GM23338 (cell line): ENCODE data around the gene APPBP2. TPM values are rescaled to one million over a fixed set of nuclear protein-coding genes. Genes with fewer than 3 reads are reported as not detected.

Source experiments
- ATAC-seq: fragments of 200-7000 bp; cut with Tn5 transposase; 3 replicates; pipeline ENCODE4 v1.9.1; 2020
- DNase-seq: peaks from one replicate; pipeline ENCODE4 v3.0.0-alpha.2; 2015; ENCODE audit warnings: low spot score
- H2AFZ ChIP-seq: fragments of 200-600 bp; sonication (generic); 2 replicates; pipeline ENCODE4 v1.8.0; 2016; ENCODE audit warnings: antibody characterized with exemption, mild to moderate bottlenecking, moderate library complexity
- H3F3A ChIP-seq: fragments of 200-600 bp; sonication (generic); replicated peaks from 2 replicates; pipeline ENCODE4 v1.8.0; 2017; ENCODE audit warnings: antibody characterized with exemption, mixed run types, low read depth
- H3K27ac ChIP-seq: fragments of 200-600 bp; sonication (generic); 2 replicates; pipeline ENCODE4 v1.6.1; 2016; ENCODE audit warnings: low read depth
- H3K27me3 ChIP-seq: fragments of 200-600 bp; sonication (generic); 2 replicates; pipeline ENCODE4 v1.8.0; 2016; ENCODE audit warnings: mild to moderate bottlenecking, mixed run types, moderate library complexity; ENCODE audit not compliant: insufficient read depth
- H3K36me3 ChIP-seq: fragments of 200-600 bp; sonication (generic); 2 replicates; pipeline ENCODE4 v1.8.0; 2016; ENCODE audit warnings: mild to moderate bottlenecking; ENCODE audit not compliant: insufficient read depth
- H3K4me1 ChIP-seq: fragments of 200-600 bp; sonication (generic); 2 replicates; pipeline ENCODE4 v1.8.0; 2016; ENCODE audit warnings: mild to moderate bottlenecking, moderate library complexity; ENCODE audit not compliant: insufficient read depth
- H3K4me2 ChIP-seq: fragments of 200-600 bp; sonication (generic); 2 replicates; pipeline ENCODE4 v1.7.1; 2017; ENCODE audit warnings: mixed run types
- H3K4me3 ChIP-seq: fragments of 200-600 bp; sonication (generic); 2 replicates; pipeline ENCODE4 v1.6.1; 2016; ENCODE audit warnings: mixed run types
- H3K79me2 ChIP-seq: fragments of 200-600 bp; sonication (generic); replicated peaks from 2 replicates; pipeline ENCODE4 v1.8.0; 2017; ENCODE audit warnings: mild to moderate bottlenecking; ENCODE audit not compliant: insufficient read depth
- H3K9me2 ChIP-seq: fragments of 200-600 bp; sonication (generic); 2 replicates; pipeline ENCODE4 v1.8.0; 2017; ENCODE audit not compliant: insufficient read depth
- H4K20me1 ChIP-seq: fragments of 200-600 bp; sonication (generic); replicated peaks from 2 replicates; pipeline ENCODE4 v1.8.0; 2017; ENCODE audit warnings: mild to moderate bottlenecking; ENCODE audit not compliant: insufficient read depth
- H3K27ac Mint-ChIP-seq: 2 replicates; pipeline ENCODE4 v1.8.0; 2020; ENCODE audit warnings: inconsistent platforms, mild to moderate bottlenecking, moderate library complexity, mixed read lengths
- H3K27me3 Mint-ChIP-seq: 3 replicates; pipeline ENCODE4 v1.8.0; 2022; ENCODE audit warnings: low read depth, mild to moderate bottlenecking, moderate library complexity, mixed read lengths, inconsistent platforms; ENCODE audit not compliant: insufficient read depth, poor library complexity
- H3K36me3 Mint-ChIP-seq: 3 replicates; pipeline ENCODE4 v1.8.0; 2021; ENCODE audit warnings: low read depth, mild to moderate bottlenecking, inconsistent platforms, moderate library complexity, mixed read lengths
- H3K4me1 Mint-ChIP-seq: 3 replicates; pipeline ENCODE4 v1.8.0; 2020; ENCODE audit warnings: mild to moderate bottlenecking, inconsistent platforms, mixed read lengths
- H3K4me3 Mint-ChIP-seq: 3 replicates; pipeline ENCODE4 v1.8.0; 2021; ENCODE audit warnings: moderate library complexity, mild to moderate bottlenecking, inconsistent platforms, mixed read lengths
- H3K9me3 Mint-ChIP-seq: 3 replicates; pipeline ENCODE4 v1.8.0; 2020; ENCODE audit warnings: moderate library complexity, mild to moderate bottlenecking, inconsistent platforms, mixed read lengths
- CREB1 ChIP-seq: fragments of 250-450 bp; sonication (Bioruptor Pico); IDR thresholded peaks from 2 replicates; pipeline ENCODE4 v1.5.0; 2020; ENCODE audit warnings: low read depth, mild to moderate bottlenecking, moderate library complexity
- EZH2 ChIP-seq: fragments of 200-600 bp; sonication (generic); IDR thresholded peaks from one replicate; pipeline ENCODE4 v1.8.0; 2017; ENCODE audit warnings: antibody characterized with exemption, mild to moderate bottlenecking, low read depth; ENCODE audit not compliant: unreplicated experiment
- EZH2phosphoT487 ChIP-seq: fragments of 200-600 bp; sonication (generic); IDR thresholded peaks from one replicate; pipeline ENCODE4 v1.8.1; 2018; ENCODE audit warnings: antibody characterized with exemption; ENCODE audit not compliant: unreplicated experiment
- JUNB ChIP-seq: IDR thresholded peaks from one replicate; pipeline ENCODE4 v1.6.1; 2016; ENCODE audit warnings: antibody characterized with exemption; ENCODE audit not compliant: unreplicated experiment
- NANOG ChIP-seq: IDR thresholded peaks from 2 replicates; pipeline ENCODE4 v1.6.1; 2016; ENCODE audit warnings: antibody characterized with exemption, borderline replicate concordance
- POLR2AphosphoS5 ChIP-seq: IDR thresholded peaks from 2 replicates; pipeline ENCODE4 v1.6.1; 2016; ENCODE audit warnings: antibody characterized with exemption, low read depth
- STAT1 ChIP-seq: IDR thresholded peaks from one replicate; pipeline ENCODE4 v1.6.1; 2016; ENCODE audit warnings: antibody characterized with exemption; ENCODE audit not compliant: unreplicated experiment
- ZNF114 ChIP-seq: fragments of 250-450 bp; sonication (Bioruptor Pico); IDR thresholded peaks from 2 replicates; pipeline ENCODE4 v1.5.0; 2020; ENCODE audit warnings: mild to moderate bottlenecking, moderate library complexity
- ZNF331 ChIP-seq: fragments of 250-450 bp; sonication (Bioruptor Pico); IDR thresholded peaks from 2 replicates; pipeline ENCODE4 v1.5.0; 2020; ENCODE audit warnings: low read depth, mild to moderate bottlenecking, moderate library complexity
- ZNF462 ChIP-seq: fragments of 250-450 bp; sonication (Bioruptor Pico); IDR thresholded peaks from 2 replicates; pipeline ENCODE4 v1.5.0; 2020; ENCODE audit warnings: mild to moderate bottlenecking, moderate library complexity
- polyA plus RNA-seq: library from polyadenylated mRNA; unstranded; fragments of >200 nt; fragmentation: Nextera tagmentation; extraction: Ambion mirVana; gene quantifications from 2 replicates; pipeline ENCODE4 v1.2.1, GENCODE V29; 2016
- total RNA-seq: library from RNA; depleted of rRNA; stranded (reverse); fragments of >200 nt; shearing (Covaris generic); gene quantifications from 2 replicates; pipeline ENCODE4 v1.2.3, GENCODE V29; 2014
- TF ChIP-seq, protein P1 (sequence below): IDR thresholded peaks from one replicate; pipeline ENCODE4 v1.6.1; 2018; ENCODE audit warnings: antibody characterized with exemption; ENCODE audit not compliant: unreplicated experiment
- TF ChIP-seq, protein P2 (sequence below): IDR thresholded peaks from 2 replicates; pipeline ENCODE4 v1.6.1; 2016; ENCODE audit warnings: antibody characterized with exemption
- TF ChIP-seq, protein P3 (sequence below), 2 experiments: fragments of 200-600 bp in 1 of 2; sonication (generic) in 1 of 2; conservative IDR thresholded peaks; 2 replicates each; pipeline versions ENCODE4 v1.5.1 to v1.6.1; 2016 to 2017; ENCODE audit warnings: antibody characterized with exemption in 2 of 2, low read depth in 2 of 2, mild to moderate bottlenecking in 2 of 2, moderate library complexity in 1 of 2

APPBP2 gene
- total and polyA plus RNA-seq, 2 experiments from 2014 or later: 9.3 to 15.0 TPM

- Histone ChIP-seq H3K79me2 (peaks cover 9% of the 10 kb centered on the region), H3K27ac (no peak overlapping the region), H3K4me1 (no peaks in the 10 kb centered on the region), H3K4me2 (no peak overlapping the region), H4K20me1 (no peaks in the 10 kb centered on the region; the same call in 1 of the 2 replicates), H2AFZ (no peak overlapping the region), H3K27me3 (no peaks in the 10 kb centered on the region), H3K9me2 (0 out of 2 replicates have a peak, but pooled peaks cover 3% of the 10 kb centered on the region), H3K36me3 (peaks cover 45% of the 10 kb centered on the region), H3K4me3 (no peak overlapping the region), H3F3A (no peaks in the 10 kb centered on the region)
- Mint-ChIP-seq H3K4me3 (no peak overlapping the region), H3K4me1 (no peaks in the 10 kb centered on the region), H3K9me3 (peaks cover 46% of the 10 kb centered on the region), H3K27me3 (peaks cover 8% of the 10 kb centered on the region), H3K36me3 (peaks cover 91% of the 10 kb centered on the region), H3K27ac (no peak overlapping the region)
- no peak for TF ChIP-seq STAT1
- TF ChIP-seq, protein P1, sequence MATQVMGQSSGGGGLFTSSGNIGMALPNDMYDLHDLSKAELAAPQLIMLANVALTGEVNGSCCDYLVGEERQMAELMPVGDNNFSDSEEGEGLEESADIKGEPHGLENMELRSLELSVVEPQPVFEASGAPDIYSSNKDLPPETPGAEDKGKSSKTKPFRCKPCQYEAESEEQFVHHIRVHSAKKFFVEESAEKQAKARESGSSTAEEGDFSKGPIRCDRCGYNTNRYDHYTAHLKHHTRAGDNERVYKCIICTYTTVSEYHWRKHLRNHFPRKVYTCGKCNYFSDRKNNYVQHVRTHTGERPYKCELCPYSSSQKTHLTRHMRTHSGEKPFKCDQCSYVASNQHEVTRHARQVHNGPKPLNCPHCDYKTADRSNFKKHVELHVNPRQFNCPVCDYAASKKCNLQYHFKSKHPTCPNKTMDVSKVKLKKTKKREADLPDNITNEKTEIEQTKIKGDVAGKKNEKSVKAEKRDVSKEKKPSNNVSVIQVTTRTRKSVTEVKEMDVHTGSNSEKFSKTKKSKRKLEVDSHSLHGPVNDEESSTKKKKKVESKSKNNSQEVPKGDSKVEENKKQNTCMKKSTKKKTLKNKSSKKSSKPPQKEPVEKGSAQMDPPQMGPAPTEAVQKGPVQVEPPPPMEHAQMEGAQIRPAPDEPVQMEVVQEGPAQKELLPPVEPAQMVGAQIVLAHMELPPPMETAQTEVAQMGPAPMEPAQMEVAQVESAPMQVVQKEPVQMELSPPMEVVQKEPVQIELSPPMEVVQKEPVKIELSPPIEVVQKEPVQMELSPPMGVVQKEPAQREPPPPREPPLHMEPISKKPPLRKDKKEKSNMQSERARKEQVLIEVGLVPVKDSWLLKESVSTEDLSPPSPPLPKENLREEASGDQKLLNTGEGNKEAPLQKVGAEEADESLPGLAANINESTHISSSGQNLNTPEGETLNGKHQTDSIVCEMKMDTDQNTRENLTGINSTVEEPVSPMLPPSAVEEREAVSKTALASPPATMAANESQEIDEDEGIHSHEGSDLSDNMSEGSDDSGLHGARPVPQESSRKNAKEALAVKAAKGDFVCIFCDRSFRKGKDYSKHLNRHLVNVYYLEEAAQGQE: no peak
- TF ChIP-seq JUNB: no peak
- no peak for TF ChIP-seq CREB1 (CRISPR knock-in tag)
- TF ChIP-seq, protein P2, sequence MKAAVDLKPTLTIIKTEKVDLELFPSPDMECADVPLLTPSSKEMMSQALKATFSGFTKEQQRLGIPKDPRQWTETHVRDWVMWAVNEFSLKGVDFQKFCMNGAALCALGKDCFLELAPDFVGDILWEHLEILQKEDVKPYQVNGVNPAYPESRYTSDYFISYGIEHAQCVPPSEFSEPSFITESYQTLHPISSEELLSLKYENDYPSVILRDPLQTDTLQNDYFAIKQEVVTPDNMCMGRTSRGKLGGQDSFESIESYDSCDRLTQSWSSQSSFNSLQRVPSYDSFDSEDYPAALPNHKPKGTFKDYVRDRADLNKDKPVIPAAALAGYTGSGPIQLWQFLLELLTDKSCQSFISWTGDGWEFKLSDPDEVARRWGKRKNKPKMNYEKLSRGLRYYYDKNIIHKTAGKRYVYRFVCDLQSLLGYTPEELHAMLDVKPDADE: no peak
- TF ChIP-seq, protein P3, sequence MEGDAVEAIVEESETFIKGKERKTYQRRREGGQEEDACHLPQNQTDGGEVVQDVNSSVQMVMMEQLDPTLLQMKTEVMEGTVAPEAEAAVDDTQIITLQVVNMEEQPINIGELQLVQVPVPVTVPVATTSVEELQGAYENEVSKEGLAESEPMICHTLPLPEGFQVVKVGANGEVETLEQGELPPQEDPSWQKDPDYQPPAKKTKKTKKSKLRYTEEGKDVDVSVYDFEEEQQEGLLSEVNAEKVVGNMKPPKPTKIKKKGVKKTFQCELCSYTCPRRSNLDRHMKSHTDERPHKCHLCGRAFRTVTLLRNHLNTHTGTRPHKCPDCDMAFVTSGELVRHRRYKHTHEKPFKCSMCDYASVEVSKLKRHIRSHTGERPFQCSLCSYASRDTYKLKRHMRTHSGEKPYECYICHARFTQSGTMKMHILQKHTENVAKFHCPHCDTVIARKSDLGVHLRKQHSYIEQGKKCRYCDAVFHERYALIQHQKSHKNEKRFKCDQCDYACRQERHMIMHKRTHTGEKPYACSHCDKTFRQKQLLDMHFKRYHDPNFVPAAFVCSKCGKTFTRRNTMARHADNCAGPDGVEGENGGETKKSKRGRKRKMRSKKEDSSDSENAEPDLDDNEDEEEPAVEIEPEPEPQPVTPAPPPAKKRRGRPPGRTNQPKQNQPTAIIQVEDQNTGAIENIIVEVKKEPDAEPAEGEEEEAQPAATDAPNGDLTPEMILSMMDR (conservative IDR thresholded peaks at IDR 0.05; ENCODE audit: low read depth in 2 of 2): no peak
- TF ChIP-seq ZNF114 (CRISPR knock-in tag): no peak
- TF ChIP-seq ZNF462: no peak
- no peak for TF ChIP-seq EZH2phosphoT487
- no peak for TF ChIP-seq POLR2AphosphoS5
- no peak for TF ChIP-seq ZNF331 (CRISPR knock-in tag)
- TF ChIP-seq NANOG: no peak
- TF ChIP-seq EZH2: no peak
- ATAC-seq (no peak), DNase-seq (no peak)
Observed at GRCh38 chr17:60495260-60495659, 30.8 kb downstream of the APPBP2 start.
